ENCODE data around the gene PCF11. TPM values are rescaled to one million over a fixed set of nuclear protein-coding genes. Genes with fewer than 3 reads are reported as not detected.
"Not testable (repeated sequence)": the region's sequence is repeated elsewhere in the genome, so short reads cannot be mapped to it uniquely, and the experiment has no call there.

Gene PCF11
- total RNA-seq, 8 experiments from 2014 or later: 35.2 to 101 (median 50.6) TPM

- in situ Hi-C loops (cut with MboI; ENCODE audit: low pct_unique_long_range_greater_than_20kb in 2 of 9, low sequenced_read_pairs in 9 of 9, unreplicated experiment in 9 of 9): loop anchor here in 1 of 9 experiments (25.0 kb wide), 1 partner anchor 288 kb away; the partner anchor contains the start of genes DDIAS and PRCP
- WGBS, 10 experiments: 92 to 100% (median 100%) methylated on average over 1 of the region's 1 CpG; no CpG with 5 or more reads in 2 of the 10 experiments
- Histone ChIP-seq H3K4me1 (replicated peaks in 1 of 2) (peaks cover 0 to 5% of the 10 kb centered on the region in 2 donors), H3K4me3 (no peak overlapping the region), H3K27ac (no peak overlapping the region)
- ATAC-seq (replicated peaks in 6 of 8): no peak
These were observed 43.1 kb downstream of the PCF11 start for GRCh38 chr11:83200035-83200434.

- Histone ChIP-seq H3K4me1 (replicated peaks in 1 of 2) (no peaks in the 10 kb centered on the region), H3K4me3 (no peak overlapping the region), H3K27ac (no peak overlapping the region)
- peak in 1 of 8 experiments; percentile 97 for ATAC-seq (replicated peaks in 6 of 8)
- WGBS, 10 experiments: 71 to 100% (median 96%) methylated on average over 1 to 3 of the region's 3 CpGs; no CpG with 5 or more reads in 1 of the 10 experiments
- in situ Hi-C loops (cut with MboI; ENCODE audit: low pct_unique_long_range_greater_than_20kb in 2 of 9, low sequenced_read_pairs in 9 of 9, unreplicated experiment in 9 of 9): loop anchor here in 1 of 9 experiments (25.0 kb wide), 1 partner anchor 293 kb away; the partner anchor contains the start of genes DDIAS and PRCP
These were observed 48.8 kb downstream of the PCF11 start for GRCh38 chr11:83205608-83206185.

- ATAC-seq (replicated peaks in 6 of 8): no peak
- WGBS, 10 experiments: 80 to 100% (median 100%) methylated on average over 1 of the region's 1 CpG; no CpG with 5 or more reads in 6 of the 10 experiments
- Histone ChIP-seq H3K27ac (no peak overlapping the region), H3K4me1 (replicated peaks in 1 of 2) (no peaks in the 10 kb centered on the region), H3K4me3 (no peak overlapping the region)
- in situ Hi-C loops (cut with MboI; ENCODE audit: low pct_unique_long_range_greater_than_20kb in 2 of 9, low sequenced_read_pairs in 9 of 9, unreplicated experiment in 9 of 9): loop anchor here in 1 of 9 experiments (25.0 kb wide), 1 partner anchor 294 kb away; the partner anchor contains the start of genes DDIAS and PRCP
These were observed 49.3 kb downstream of the PCF11 start for GRCh38 chr11:83206221-83206620.

- in situ Hi-C loops (cut with MboI; ENCODE audit: low pct_unique_long_range_greater_than_20kb in 2 of 9, low sequenced_read_pairs in 9 of 9, unreplicated experiment in 9 of 9): loop anchor here in 1 of 9 experiments (25.0 kb wide), 1 partner anchor 295 kb away; the partner anchor contains the start of genes DDIAS and PRCP
- 0 to 80% (median 56%) methylated on average over 1 to 4 of the region's 4 CpGs for WGBS, 10 experiments
These were observed 49.9 kb downstream of the PCF11 start for GRCh38 chr11:83206771-83207382.

GRCh38 chr11:83219095-83219494 lies 62.2 kb downstream of the PCF11 start:
- no peak overlapping the region for H3K4me3 ChIP-seq
- in situ Hi-C loops (cut with MboI; ENCODE audit: low pct_unique_long_range_greater_than_20kb in 2 of 9, low sequenced_read_pairs in 9 of 9, unreplicated experiment in 9 of 9): loop anchor here in 1 of 9 experiments (25.0 kb wide), 1 partner anchor 307 kb away; the partner anchor contains the start of genes DDIAS and PRCP
- ATAC-seq (replicated peaks in 6 of 8): no peak
- WGBS, 10 experiments: 56 to 100% (median 84%) methylated on average over 1 to 4 of the region's 8 CpGs; no CpG with 5 or more reads in 4 of the 10 experiments
- no peaks in the 10 kb centered on the region for H3K4me1 ChIP-seq (replicated peaks in 1 of 2)
- no peak overlapping the region for H3K27ac ChIP-seq

More at GRCh38 chr11:83206771-83207382, 49.9 kb downstream of the PCF11 start:
- ATAC-seq (replicated peaks in 6 of 8); H3K4me3 ChIP-seq; H3K27ac ChIP-seq; H3K4me1 ChIP-seq (replicated peaks in 1 of 2): not testable (repeated sequence)

GRCh38 chr11:83220260-83220659 lies 63.3 kb downstream of the PCF11 start:
- WGBS, 10 experiments: 50 to 100% (median 90%) methylated on average over 1 to 10 of the region's 10 CpGs; no CpG with 5 or more reads in 2 of the 10 experiments
- no peak for ATAC-seq (replicated peaks in 6 of 8)
- in situ Hi-C loops (cut with MboI; ENCODE audit: low pct_unique_long_range_greater_than_20kb in 2 of 9, low sequenced_read_pairs in 9 of 9, unreplicated experiment in 9 of 9): loop anchor here in 1 of 9 experiments (25.0 kb wide), 1 partner anchor 308 kb away; the partner anchor contains the start of genes DDIAS and PRCP

GRCh38 chr11:83221694-83222093 lies 64.8 kb downstream of the PCF11 start:
- in situ Hi-C loops (cut with MboI; ENCODE audit: low pct_unique_long_range_greater_than_20kb in 2 of 9, low sequenced_read_pairs in 9 of 9, unreplicated experiment in 9 of 9): loop anchor here in 1 of 9 experiments (25.0 kb wide), 1 partner anchor 309 kb away; the partner anchor contains the start of genes DDIAS and PRCP
- Histone ChIP-seq H3K4me1 (replicated peaks in 1 of 2) (no peaks in the 10 kb centered on the region), H3K27ac (no peak overlapping the region), H3K4me3 (no peak overlapping the region)
- no peak for ATAC-seq (replicated peaks in 6 of 8)

More at GRCh38 chr11:83220260-83220659, 63.3 kb downstream of the PCF11 start:
- H3K4me1 ChIP-seq (replicated peaks in 1 of 2): no peaks in the 10 kb centered on the region
- H3K4me3 ChIP-seq: no peak overlapping the region
- H3K27ac ChIP-seq: no peak overlapping the region

GRCh38 chr11:83222499-83222898 lies 65.6 kb downstream of the PCF11 start:
- in situ Hi-C loops (cut with MboI; ENCODE audit: low pct_unique_long_range_greater_than_20kb in 2 of 9, low sequenced_read_pairs in 9 of 9, unreplicated experiment in 9 of 9): loop anchor here in 1 of 9 experiments (25.0 kb wide), 1 partner anchor 310 kb away; the partner anchor contains the start of genes DDIAS and PRCP
- H3K27ac ChIP-seq: no peak overlapping the region
- H3K4me1 ChIP-seq (replicated peaks in 1 of 2): no peaks in the 10 kb centered on the region
- H3K4me3 ChIP-seq: no peak overlapping the region
- 0 to 100% (median 93%) methylated on average over 1 of the region's 1 CpG; no CpG with 5 or more reads in 2 of the 10 experiments for WGBS, 10 experiments
- no peak for ATAC-seq (replicated peaks in 6 of 8)

- WGBS, 10 experiments: 69 to 100% (median 92%) methylated on average over 2 of the region's 2 CpGs; no CpG with 5 or more reads in 6 of the 10 experiments
- Histone ChIP-seq H3K4me1 (replicated peaks in 1 of 2) (no peaks in the 10 kb centered on the region), H3K27ac (no peak overlapping the region), H3K4me3 (no peak overlapping the region)
- no peak for ATAC-seq (replicated peaks in 6 of 8)
- in situ Hi-C loops (cut with MboI; ENCODE audit: low pct_unique_long_range_greater_than_20kb in 2 of 9, low sequenced_read_pairs in 9 of 9, unreplicated experiment in 9 of 9): loop anchor here in 1 of 9 experiments (25.0 kb wide), 1 partner anchor 311 kb away; the partner anchor contains the start of genes DDIAS and PRCP
These were observed 66.5 kb downstream of the PCF11 start for GRCh38 chr11:83223457-83223856.

- no peak for ATAC-seq (replicated peaks in 6 of 8)
- in situ Hi-C loops (cut with MboI; ENCODE audit: low pct_unique_long_range_greater_than_20kb in 2 of 9, low sequenced_read_pairs in 9 of 9, unreplicated experiment in 9 of 9): loop anchor here in 2 of 9 experiments (25.0 kb wide), 1 partner anchor 324 kb away; the partner anchor contains the start of genes DDIAS (in 2 of the 2) and PRCP (in 2 of the 2)
- 0 to 100% (median 88%) methylated on average over 1 of the region's 1 CpG; no CpG with 5 or more reads in 4 of the 10 experiments for WGBS, 10 experiments
- Histone ChIP-seq H3K4me3 (no peak overlapping the region), H3K4me1 (replicated peaks in 1 of 2) (no peaks in the 10 kb centered on the region), H3K27ac (no peak overlapping the region)
These were observed 78.9 kb downstream of the PCF11 start for GRCh38 chr11:83235825-83236224.
